ENCODE results near the gene RDH14.

Gene RDH14

DNA sequence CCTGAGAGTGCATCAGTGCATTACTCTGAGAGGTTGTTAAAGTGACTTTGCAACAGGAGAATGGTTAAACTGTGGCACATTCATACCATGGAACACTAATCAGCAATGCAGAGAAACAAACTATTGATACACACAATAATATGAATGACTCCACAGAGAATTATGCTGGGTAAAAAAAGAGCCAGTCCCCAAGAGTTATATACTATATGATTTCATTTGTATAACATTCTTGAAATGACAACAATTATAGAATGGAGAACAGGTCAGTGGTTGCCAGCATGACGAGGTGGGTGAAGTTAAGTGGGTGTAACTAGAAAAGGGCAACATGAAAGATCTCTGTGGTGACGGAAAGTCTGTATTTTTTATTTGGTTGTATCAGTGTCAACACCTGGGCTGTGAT is 31.9 kb upstream of the RDH14 start:
- TF ChIP-seq, protein P1, sequence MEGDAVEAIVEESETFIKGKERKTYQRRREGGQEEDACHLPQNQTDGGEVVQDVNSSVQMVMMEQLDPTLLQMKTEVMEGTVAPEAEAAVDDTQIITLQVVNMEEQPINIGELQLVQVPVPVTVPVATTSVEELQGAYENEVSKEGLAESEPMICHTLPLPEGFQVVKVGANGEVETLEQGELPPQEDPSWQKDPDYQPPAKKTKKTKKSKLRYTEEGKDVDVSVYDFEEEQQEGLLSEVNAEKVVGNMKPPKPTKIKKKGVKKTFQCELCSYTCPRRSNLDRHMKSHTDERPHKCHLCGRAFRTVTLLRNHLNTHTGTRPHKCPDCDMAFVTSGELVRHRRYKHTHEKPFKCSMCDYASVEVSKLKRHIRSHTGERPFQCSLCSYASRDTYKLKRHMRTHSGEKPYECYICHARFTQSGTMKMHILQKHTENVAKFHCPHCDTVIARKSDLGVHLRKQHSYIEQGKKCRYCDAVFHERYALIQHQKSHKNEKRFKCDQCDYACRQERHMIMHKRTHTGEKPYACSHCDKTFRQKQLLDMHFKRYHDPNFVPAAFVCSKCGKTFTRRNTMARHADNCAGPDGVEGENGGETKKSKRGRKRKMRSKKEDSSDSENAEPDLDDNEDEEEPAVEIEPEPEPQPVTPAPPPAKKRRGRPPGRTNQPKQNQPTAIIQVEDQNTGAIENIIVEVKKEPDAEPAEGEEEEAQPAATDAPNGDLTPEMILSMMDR (IDR thresholded peaks at IDR 0.05; ENCODE audit: control insufficient read depth, insufficient read depth, low read depth, low read length, missing control alignments) = no peak
- DNase-seq (ENCODE audit: low read depth) = no peak
- no peak overlapping the region for H3K4me3 ChIP-seq (ENCODE audit: control insufficient read depth, low read depth, low read length)

- TF ChIP-seq, protein P1 (IDR thresholded peaks at IDR 0.05; ENCODE audit: control insufficient read depth, insufficient read depth, low read depth, low read length, missing control alignments) = no peak
- no peak within 1 kb of the TSS for H3K4me3 ChIP-seq (ENCODE audit: control insufficient read depth, low read depth, low read length)
- DNase-seq (ENCODE audit: low read depth) = no peak
These were observed 28.9 kb upstream of the RDH14 start, which contains the start of gene NT5C1B for GRCh38 chr2:18589354-18589753. NT5C1B (minus strand) TSS chr2:18589569; CDS start chr2:18589468, 101 bp downstream.

DNA sequence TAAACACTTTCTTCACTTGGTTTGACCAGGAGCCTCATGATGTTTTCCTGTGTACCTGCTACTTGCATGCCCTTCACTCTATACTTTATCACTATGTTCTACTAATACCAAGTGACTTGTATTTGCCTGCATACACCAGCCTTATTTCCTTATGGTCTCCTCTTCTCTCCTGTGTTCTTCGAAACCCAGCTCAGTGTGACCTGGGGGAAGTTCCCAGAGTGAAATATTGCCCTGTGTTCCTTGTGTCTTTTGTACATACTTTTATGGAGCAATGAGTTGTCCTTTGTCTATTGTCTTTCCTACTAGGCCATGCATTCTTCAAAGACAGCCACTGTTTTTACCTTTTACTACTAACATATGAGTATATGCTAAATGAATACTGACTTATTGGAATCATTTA is 28.3 kb upstream of the RDH14 start:
- no peak overlapping the region for H3K4me3 ChIP-seq (ENCODE audit: control insufficient read depth, low read depth, low read length)
- DNase-seq (ENCODE audit: low read depth) = no peak
- TF ChIP-seq, protein P1 (IDR thresholded peaks at IDR 0.05; ENCODE audit: control insufficient read depth, insufficient read depth, low read depth, low read length, missing control alignments) = no peak

DNA sequence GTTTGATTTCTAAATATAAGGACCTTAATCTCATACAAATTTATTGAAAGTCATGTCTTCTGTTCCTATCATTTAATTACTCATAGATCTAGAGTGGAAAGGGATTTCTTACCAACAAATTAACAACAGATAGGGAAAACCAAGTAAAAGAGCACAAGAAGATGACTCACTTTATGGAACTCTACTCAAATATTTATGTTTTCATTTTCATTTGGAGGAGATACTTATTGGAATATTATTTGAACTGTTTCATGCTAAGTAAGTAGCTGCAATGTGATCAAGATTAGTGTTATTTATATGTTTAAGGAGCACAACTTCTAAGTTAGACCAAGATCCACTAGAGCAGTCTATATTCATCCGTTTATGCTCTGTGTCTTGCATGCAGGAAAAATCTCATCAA is 27.6 kb upstream of the RDH14 start:
- no peak overlapping the region for H3K4me3 ChIP-seq (ENCODE audit: control insufficient read depth, low read depth, low read length)
- DNase-seq (ENCODE audit: low read depth) = no peak
- TF ChIP-seq, protein P1 (IDR thresholded peaks at IDR 0.05; ENCODE audit: control insufficient read depth, insufficient read depth, low read depth, low read length, missing control alignments) = no peak

DNA sequence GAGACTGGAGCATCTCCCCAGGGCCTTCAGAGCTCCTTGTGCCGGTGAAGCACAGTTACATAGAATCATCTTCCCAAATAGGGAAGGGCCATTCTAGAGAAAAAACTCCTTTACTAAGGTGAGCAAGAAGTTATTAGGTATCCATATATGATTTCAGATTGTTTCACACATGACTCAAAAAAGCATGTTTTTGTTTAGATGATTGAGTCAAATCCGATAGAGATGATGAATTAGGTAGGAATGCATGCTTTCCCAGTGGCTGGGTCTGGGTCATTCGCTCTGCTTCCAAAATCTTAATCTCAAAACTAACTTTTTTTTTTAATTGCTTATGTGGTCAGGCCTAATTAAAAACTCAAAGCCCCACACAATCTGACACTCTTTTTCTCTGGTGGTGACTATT is 25.1 kb upstream of the RDH14 start:
- TF ChIP-seq, protein P1 (IDR thresholded peaks at IDR 0.05; ENCODE audit: control insufficient read depth, insufficient read depth, low read depth, low read length, missing control alignments) = no peak
- no peak for DNase-seq (ENCODE audit: low read depth)

DNA sequence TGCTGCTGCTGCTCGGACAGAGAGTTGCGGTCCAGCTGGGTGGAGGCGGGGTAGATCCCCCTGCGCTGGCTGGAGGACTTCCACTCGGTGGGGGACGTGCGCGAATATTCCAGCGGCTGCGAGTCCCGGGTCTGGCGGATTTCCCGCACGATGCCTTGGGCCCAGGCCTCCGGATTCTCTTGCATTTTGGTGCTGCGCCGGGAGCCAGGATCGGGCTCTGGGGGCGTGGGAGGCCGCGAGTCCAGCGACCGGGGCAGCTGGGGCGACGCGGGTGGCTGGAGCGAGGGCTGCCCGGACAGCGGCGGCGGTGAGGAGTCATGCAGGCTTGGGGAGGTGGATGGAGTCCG is 24.1 kb upstream of the RDH14 start:
- H3K4me3 ChIP-seq (ENCODE audit: control insufficient read depth, low read depth, low read length) = no peak overlapping the region
- TF ChIP-seq, protein P1 (IDR thresholded peaks at IDR 0.05; ENCODE audit: control insufficient read depth, insufficient read depth, low read depth, low read length, missing control alignments) = no peak
- DNase-seq (ENCODE audit: low read depth) = no peak

More for the DNA sequence above, 25.1 kb upstream of the RDH14 start:
- H3K4me3 ChIP-seq (ENCODE audit: control insufficient read depth, low read depth, low read length) = no peak overlapping the region

Data from AG09309 (cell line).